HG03469 (cell line): ENCODE results near the gene ARHGAP6.

Source experiments
- ATAC-seq: cut with Tn5 transposase; IDR thresholded peaks from one replicate; pipeline ENCODE4 v1.9.1; 2021; ENCODE audit warnings: mild to moderate bottlenecking, moderate library complexity, moderate number of reproducible peaks; ENCODE audit not compliant: unreplicated experiment

The ARHGAP6 gene

GRCh38 chrX:11465648-11466411, 199.9 kb downstream of the ARHGAP6 start:
- no peak for ATAC-seq

- ATAC-seq: no peak
These were observed 200.8 kb downstream of the ARHGAP6 start for GRCh38 chrX:11464836-11465463.

- ATAC-seq: no peak
These were observed 201.3 kb downstream of the ARHGAP6 start for GRCh38 chrX:11464380-11464779.

DNA sequence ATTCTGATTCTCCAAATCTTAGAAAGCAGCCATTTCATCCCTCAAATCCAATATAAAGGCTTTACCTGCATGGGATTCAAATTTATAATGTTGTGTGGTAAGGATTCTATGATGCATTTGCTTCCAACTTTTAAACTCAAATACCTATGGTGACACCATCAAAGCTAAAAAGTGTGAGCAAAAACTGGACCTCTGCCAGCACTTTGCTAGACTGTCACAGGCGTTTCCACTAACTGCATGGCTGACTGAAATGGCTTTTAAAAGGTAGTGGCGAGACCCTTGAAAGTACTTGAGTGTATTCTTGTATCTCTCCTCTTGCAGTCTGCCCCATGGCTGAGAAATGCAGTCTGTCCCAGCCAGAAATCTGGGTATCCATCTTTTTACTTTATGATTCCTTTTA, 203.1 kb downstream of the ARHGAP6 start:
- ATAC-seq: no peak

DNA sequence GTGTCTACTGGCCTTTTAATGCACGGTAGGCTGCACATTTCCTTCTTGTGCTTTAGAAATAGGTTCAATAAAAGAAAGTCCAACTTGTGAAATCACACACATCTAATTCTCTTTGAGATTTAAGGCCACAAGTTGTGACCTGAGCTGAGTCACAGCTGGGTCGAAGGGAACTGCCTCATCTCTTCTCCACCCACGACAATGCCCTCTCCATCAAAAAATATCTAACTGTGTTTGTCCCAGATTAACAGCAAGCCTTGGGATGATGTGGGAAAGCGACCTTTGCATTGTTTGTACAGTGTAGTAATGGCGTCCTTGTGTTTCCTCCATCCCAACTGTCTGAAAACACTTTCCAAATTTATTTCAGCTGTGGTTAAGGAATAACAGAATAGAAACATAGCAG, 203.6 kb downstream of the ARHGAP6 start:
- ATAC-seq: no peak

GRCh38 chrX:11461201-11462001, 204.3 kb downstream of the ARHGAP6 start:
- no peak for ATAC-seq

- ATAC-seq: no peak
These were observed 205.4 kb downstream of the ARHGAP6 start for GRCh38 chrX:11460347-11460746.

GRCh38 chrX:11458170-11458569, 207.6 kb downstream of the ARHGAP6 start:
- ATAC-seq: no peak

- ATAC-seq: no peak
These were observed 214.6 kb downstream of the ARHGAP6 start for GRCh38 chrX:11451151-11451550.

- no peak for ATAC-seq
These were observed 215.4 kb downstream of the ARHGAP6 start for GRCh38 chrX:11450354-11450753.

- no peak for ATAC-seq
These were observed 216.1 kb downstream of the ARHGAP6 start for GRCh38 chrX:11449613-11450012.

- ATAC-seq: no peak
These were observed 218.3 kb downstream of the ARHGAP6 start for GRCh38 chrX:11447418-11447817.

GRCh38 chrX:11446949-11447348, 218.8 kb downstream of the ARHGAP6 start:
- no peak for ATAC-seq

DNA sequence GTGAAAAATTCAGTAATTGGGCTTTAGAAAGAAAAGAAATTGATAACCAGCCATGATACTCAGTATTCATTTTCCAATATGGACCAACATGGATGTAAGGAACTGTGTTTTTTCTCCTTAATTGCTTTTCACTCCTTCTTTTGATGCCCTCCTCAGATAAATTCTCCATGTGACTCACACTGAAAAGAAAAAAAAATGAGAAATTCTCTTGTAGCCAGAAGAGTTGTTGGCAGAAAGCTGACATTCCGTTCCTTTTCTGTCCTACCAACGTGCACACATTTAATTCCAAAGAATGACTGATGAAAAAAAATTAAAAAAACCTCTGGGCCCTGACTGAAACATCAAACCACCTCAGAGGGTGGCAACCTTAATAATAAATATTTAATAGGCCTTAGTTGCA, 219.4 kb downstream of the ARHGAP6 start:
- ATAC-seq: no peak

DNA sequence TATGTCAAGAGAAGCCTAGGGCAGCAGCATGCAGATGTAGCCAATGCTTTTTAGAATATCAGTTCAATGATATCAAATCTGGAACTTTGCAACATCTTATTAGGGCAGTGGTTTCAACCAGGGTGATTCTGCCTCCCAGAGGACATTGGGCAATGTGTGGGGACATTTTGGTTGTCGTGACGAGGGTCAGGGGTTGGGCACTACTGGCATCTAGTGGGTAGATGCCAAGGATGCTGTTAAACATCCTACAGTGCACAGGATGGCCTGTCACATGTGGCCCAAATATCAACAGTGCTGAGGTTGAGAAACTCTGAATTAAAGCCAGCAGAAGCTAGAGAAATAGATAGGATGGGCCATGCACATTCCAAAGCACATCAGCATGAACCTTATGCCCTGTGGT, 220.2 kb downstream of the ARHGAP6 start:
- no peak for ATAC-seq

GRCh38 chrX:11444052-11444451, 221.7 kb downstream of the ARHGAP6 start:
- no peak for ATAC-seq

- ATAC-seq: no peak
These were observed 225.9 kb downstream of the ARHGAP6 start for GRCh38 chrX:11439846-11440245.

GRCh38 chrX:11438767-11439166, 227.0 kb downstream of the ARHGAP6 start:
- ATAC-seq: no peak

DNA sequence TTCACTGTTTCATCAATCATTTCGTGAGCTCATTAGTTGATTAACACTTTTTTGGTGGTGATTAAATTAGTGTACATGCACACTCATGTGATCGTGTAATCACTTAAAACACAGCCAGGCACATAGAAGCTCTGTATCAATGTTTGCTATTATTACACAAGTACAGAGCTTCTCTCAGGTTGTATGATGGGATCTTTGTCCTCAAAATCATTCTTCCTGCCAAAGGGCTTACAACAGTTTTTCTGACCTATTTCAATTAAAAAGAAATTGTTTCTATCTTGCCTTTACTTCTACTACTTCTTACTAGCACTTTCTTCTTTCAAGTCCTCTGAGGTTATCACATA, 227.4 kb downstream of the ARHGAP6 start:
- ATAC-seq: no peak

DNA sequence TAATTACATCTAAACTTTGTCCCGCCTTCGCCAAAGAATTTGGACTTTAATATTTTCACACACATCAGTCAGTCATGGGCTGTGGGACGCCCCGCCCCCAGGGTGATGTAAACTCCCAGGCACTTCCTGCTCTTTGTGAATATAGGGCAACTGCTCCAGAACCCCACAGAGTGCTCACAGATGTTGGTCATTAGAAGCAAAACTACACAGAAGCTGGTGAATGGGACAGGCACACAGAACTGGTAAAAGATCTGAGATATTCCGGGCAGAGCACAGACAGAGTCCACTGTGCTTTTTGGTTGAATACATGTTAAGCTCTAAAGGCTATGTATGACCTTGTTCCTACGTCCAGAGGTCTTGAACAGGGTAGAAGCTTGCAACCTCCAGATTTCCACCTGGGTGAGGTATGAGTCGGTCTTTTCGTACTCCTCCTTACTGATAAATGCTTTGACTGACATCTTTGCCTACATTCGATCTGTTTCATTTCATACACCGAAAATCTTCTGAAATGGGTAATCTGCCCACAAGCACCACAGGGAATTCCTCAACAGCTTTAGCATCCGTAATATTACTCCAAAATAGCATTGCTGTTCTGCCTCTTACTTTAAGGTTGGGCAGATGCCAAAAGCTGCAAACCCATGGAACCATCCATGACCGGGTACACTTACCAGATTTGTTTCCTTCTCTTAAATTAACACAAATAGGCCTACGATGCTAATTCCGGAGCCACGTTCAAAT, 227.9 kb downstream of the ARHGAP6 start:
- no peak for ATAC-seq

DNA sequence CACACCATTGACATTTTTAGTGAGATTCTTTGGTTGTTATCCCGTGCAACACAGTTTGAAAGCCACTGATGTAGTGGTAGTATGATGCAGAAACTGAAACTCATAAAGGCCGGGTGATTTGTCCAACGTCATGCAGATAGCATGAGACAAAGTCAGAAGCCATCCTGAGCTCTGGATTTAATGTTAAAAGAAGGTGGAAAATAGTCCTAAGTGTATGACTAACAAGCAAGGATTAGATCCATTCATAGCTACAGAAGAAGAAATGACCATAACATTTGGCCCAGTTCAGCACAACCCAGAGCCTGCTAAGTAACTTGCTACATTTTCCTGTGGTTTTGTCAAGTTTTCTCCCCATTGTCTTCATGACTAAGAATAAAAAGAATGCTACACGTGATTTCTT, 230.2 kb downstream of the ARHGAP6 start:
- ATAC-seq: no peak
